ENCODE results near the gene PRAMEF12.

- no peak for TF ChIP-seq POLR2A (IDR thresholded peaks at IDR 0.05; ENCODE audit: low read depth, low read length)
- no peak for TF ChIP-seq POLR2AphosphoS5 (IDR thresholded peaks at IDR 0.05; ENCODE audit: low read depth, low read length)
- no peak for TF ChIP-seq TAF1 (IDR thresholded peaks at IDR 0.05; ENCODE audit: borderline replicate concordance, low read depth, low read length)
Measured at GRCh38 chr1:12761781-12762180, 11.8 kb upstream of the PRAMEF12 start.

Data from GM12892 (cell line).